Kidney (tissue), 14 donors: ENCODE measurements around the gene SERBP1. TPM values are rescaled to one million over a fixed set of nuclear protein-coding genes. Genes with fewer than 3 reads are reported as not detected.

ENCODE experiments used
- DNase-seq, 5 donors: peaks; one replicate each; pipeline ENCODE4 v3.0.0-alpha.2; 2013 to 2020
- FAIRE-seq: peaks from 2 replicates; lab custom pipeline; 2012; peaks lifted over from hg19 to GRCh38; lab: Jason Lieb, UNC
- H3K27ac ChIP-seq, 2 donors: one replicate each; pipeline ENCODE4 v1.7.0; 2013; ENCODE audit warnings: low read depth in 2 of 2, low read length in 2 of 2, inconsistent platforms in 1 of 2
- H3K27me3 ChIP-seq: one replicate; pipeline ENCODE4 v1.7.1; 2013; ENCODE audit warnings: low read length, inconsistent platforms; ENCODE audit not compliant: control insufficient read depth, insufficient read depth
- H3K36me3 ChIP-seq, 3 donors: one replicate each; pipeline versions ENCODE4 v1.7.0 to v1.7.1; 2013; ENCODE audit warnings: low read length in 3 of 3, control low read depth in 1 of 3, inconsistent platforms in 1 of 3; ENCODE audit not compliant: insufficient read depth in 3 of 3, control insufficient read depth in 2 of 3
- H3K4me1 ChIP-seq, 3 donors: one replicate each; pipeline versions ENCODE4 v1.7.0 to v1.7.1; 2013; ENCODE audit warnings: low read length in 3 of 3, inconsistent platforms in 1 of 3, low read depth in 1 of 3; ENCODE audit not compliant: control insufficient read depth in 2 of 3, insufficient read depth in 2 of 3
- H3K4me3 ChIP-seq, 3 donors: one replicate each; pipeline versions ENCODE4 v1.7.0 to v1.8.1; 2013; ENCODE audit warnings: low read length in 3 of 3, control low read depth in 1 of 3, inconsistent platforms in 1 of 3
- H3K9ac ChIP-seq, 3 donors: one replicate each; pipeline versions ENCODE4 v1.7.0 to v1.7.1; 2013; ENCODE audit warnings: low read length in 3 of 3, control low read depth in 1 of 3, inconsistent platforms in 1 of 3
- H3K9me3 ChIP-seq, 3 donors: one replicate each; pipeline versions ENCODE4 v1.7.0 to v1.7.1; 2013; ENCODE audit warnings: low read length in 3 of 3, control low read depth in 1 of 3, inconsistent platforms in 1 of 3; ENCODE audit not compliant: control insufficient read depth in 2 of 3, insufficient read depth in 1 of 3
- CTCF ChIP-seq: IDR thresholded peaks from 3 replicates; pipeline ENCODE4 v1.5.1; 2012; ENCODE audit warnings: mild to moderate bottlenecking, moderate library complexity, borderline replicate concordance; ENCODE audit not compliant: insufficient read depth; ENCODE audit errors: extremely low read depth
- intact Hi-C: fragments of 100-400 bp; cut with DNase I; formaldehyde crosslinking; loops from one replicate; pipeline ENCODE4 v1.11.1; 2022
- polyA plus RNA-seq: library from polyadenylated mRNA; stranded (reverse); fragments of 350-450 nt; fragmentation: Illumina TruSeq; extraction: RNeasy Lipid Tissue Mini Kit (QIAGEN cat#74804); gene quantifications from one replicate; pipeline ENCODE4 v1.2.3, GENCODE V29; 2014; ENCODE audit warnings: low read depth, low replicate concordance; ENCODE audit not compliant: insufficient read depth
- total RNA-seq: library from RNA; stranded (reverse); fragmentation: NEBNext Ultra II Directional; extraction: Animal tissue kit (Norgen Biotek cat#: 25700); gene quantifications from one replicate; pipeline ENCODE4 v1.2.1, GENCODE V29; 2021
- donor health status: control.
- donor health status: control.
- donor health status: control.
- donor health status: control.
- donor health status: control.
- donor health status: DM: yes; HTN: yes; CAD: no.
- donor health status: Normal renal cell carcinoma (clear cell type).

Gene SERBP1
- total and polyA plus RNA-seq, 2 donors from 2014 or later = 103 to 151 TPM

GRCh38 chr1:67441183-67441582 is 11.0 kb upstream of the SERBP1 start:
- Histone ChIP-seq H3K27ac (no peak overlapping the region), H3K9me3 (no peaks in the 10 kb centered on the region), H3K4me3 (no peak overlapping the region), H3K9ac (no peak overlapping the region), H3K27me3 (no peaks in the 10 kb centered on the region), H3K36me3 (no peaks in the 10 kb centered on the region), H3K4me1 (peaks cover 0 to 4% (median 0%) of the 10 kb centered on the region in 3 donors)
- FAIRE-seq (no peak), DNase-seq (peak in 3 of 5 donors; percentile 48 to 84 (median 55))
- no peak for TF ChIP-seq CTCF
- intact Hi-C loops = no loop called here

- no peak overlapping the region for H3K27ac ChIP-seq
- no peak for TF ChIP-seq CTCF
- peaks cover 0 to 4% (median 0%) of the 10 kb centered on the region in 3 donors for H3K4me1 ChIP-seq
- H3K27me3 ChIP-seq = no peaks in the 10 kb centered on the region
- no peak for FAIRE-seq
- H3K9me3 ChIP-seq = no peaks in the 10 kb centered on the region
- intact Hi-C loops = no loop called here
- no peak overlapping the region for H3K4me3 ChIP-seq
- DNase-seq = no peak
- H3K9ac ChIP-seq = no peak overlapping the region
- no peaks in the 10 kb centered on the region for H3K36me3 ChIP-seq
Observed at GRCh38 chr1:67440339-67440738, 10.1 kb upstream of the SERBP1 start.

GRCh38 chr1:67439277-67440029 is 9.3 kb upstream of the SERBP1 start:
- Histone ChIP-seq H3K36me3 (no peaks in the 10 kb centered on the region), H3K27me3 (no peaks in the 10 kb centered on the region), H3K27ac (no peak overlapping the region), H3K9me3 (no peaks in the 10 kb centered on the region), H3K4me3 (no peak overlapping the region), H3K4me1 (peaks cover 0 to 4% (median 0%) of the 10 kb centered on the region in 3 donors), H3K9ac (no peak overlapping the region)
- FAIRE-seq (no peak), DNase-seq (no peak)
- TF ChIP-seq CTCF = no peak
- intact Hi-C loops = no loop called here

GRCh38 chr1:67437961-67438360 is 7.8 kb upstream of the SERBP1 start:
- Histone ChIP-seq H3K4me3 (no peak overlapping the region), H3K4me1 (peaks cover 0 to 4% (median 0%) of the 10 kb centered on the region in 3 donors), H3K36me3 (no peaks in the 10 kb centered on the region), H3K27me3 (no peaks in the 10 kb centered on the region), H3K27ac (no peak overlapping the region), H3K9ac (no peak overlapping the region), H3K9me3 (no peaks in the 10 kb centered on the region)
- DNase-seq (no peak), FAIRE-seq (no peak)
- intact Hi-C loops = no loop called here
- no peak for TF ChIP-seq CTCF
